BJ (cell line): ENCODE results near the gene NCOA1. TPM values are rescaled to one million over a fixed set of nuclear protein-coding genes. Genes with fewer than 3 reads are reported as not detected.

Experiments
- CTCF ChIA-PET: fragments of 350-600 bp; formaldehyde crosslinking; extraction: SDS; loops from one replicate; lab custom pipeline; 2021; ENCODE audit warnings: antibody characterized with exemption, inconsistent platforms; lab: Yijun Ruan, JAX
- POLR2A ChIA-PET: fragments of 300-600 bp; sonication (Branson Sonifier 250); formaldehyde crosslinking; extraction: SDS; loops from one replicate; lab custom pipeline; 2021; ENCODE audit warnings: antibody characterized with exemption; lab: Charles Lee
- DNase-seq: peaks from one replicate; pipeline ENCODE4 v3.0.0-alpha.2; 2011; ENCODE audit warnings: low read depth
- H3K27me3 ChIP-seq: 2 replicates; pipeline ENCODE4 v1.6.0; 2011; ENCODE audit warnings: low read length; ENCODE audit not compliant: control insufficient read depth, insufficient read depth
- H3K36me3 ChIP-seq: 2 replicates; pipeline ENCODE4 v1.5.1; 2011; ENCODE audit warnings: low read length; ENCODE audit not compliant: control insufficient read depth, insufficient read depth
- H3K4me3 ChIP-seq: 2 replicates; pipeline ENCODE4 v1.5.1; 2011; ENCODE audit warnings: low read depth, mild to moderate bottlenecking, control low read depth, low read length
- CTCF ChIP-seq: IDR thresholded peaks from 2 replicates; pipeline ENCODE4 v1.5.1; 2011; ENCODE audit warnings: low read depth, mild to moderate bottlenecking, control low read depth, inconsistent platforms, low read length, moderate library complexity; ENCODE audit not compliant: insufficient read depth
- polyA plus RNA-seq: library from polyadenylated mRNA; depleted of rRNA; stranded (reverse); fragments of >200 nt; gene quantifications from 2 replicates; pipeline ENCODE4 v1.2.3, GENCODE V29; 2011

The NCOA1 gene
- polyA plus RNA-seq, 1 experiment, result 16.0 TPM

GRCh38 chr2:24623535-24623934, 132.5 kb downstream of the NCOA1 start:
- ChIA-PET POLR2A (no interaction called here), CTCF (no interaction called here)
- TF ChIP-seq CTCF, result no peak
- Histone ChIP-seq H3K36me3 (no peaks in the 10 kb centered on the region), H3K4me3 (no peak overlapping the region), H3K27me3 (no peaks in the 10 kb centered on the region)
- DNase-seq, result no peak

DNA sequence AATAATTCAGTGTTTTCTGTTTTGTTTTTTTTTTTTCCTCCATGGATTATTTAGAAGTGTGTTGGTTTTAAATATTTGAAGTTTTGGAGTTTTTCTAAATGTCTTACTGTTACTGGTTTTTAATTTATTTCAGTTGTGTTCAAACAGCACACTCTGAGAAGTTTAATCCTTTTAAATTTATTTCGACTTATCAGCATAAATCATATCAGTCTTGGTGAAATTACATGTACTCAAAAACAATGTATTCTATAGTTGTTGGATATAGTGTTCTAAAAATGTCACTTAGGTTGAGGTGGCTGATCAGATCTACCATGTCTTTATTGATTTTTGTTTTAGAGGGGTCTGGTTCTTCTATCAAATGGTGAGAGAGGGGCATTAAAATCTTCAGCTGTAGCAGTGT, 134.7 kb downstream of the NCOA1 start:
- CTCF ChIA-PET, result no interaction called here
- TF ChIP-seq CTCF, result no peak
- no peak for DNase-seq

GRCh38 chr2:24626131-24626530, 135.1 kb downstream of the NCOA1 start:
- H3K27me3 ChIP-seq, result no peaks in the 10 kb centered on the region
- POLR2A ChIA-PET, result no interaction called here
- no peak for TF ChIP-seq CTCF
- H3K36me3 ChIP-seq, result no peaks in the 10 kb centered on the region
- no peak for DNase-seq
- H3K4me3 ChIP-seq, result no peak overlapping the region
- CTCF ChIA-PET, result no interaction called here

More for the DNA sequence above, 134.7 kb downstream of the NCOA1 start:
- Histone ChIP-seq H3K27me3 (no peaks in the 10 kb centered on the region), H3K4me3 (no peak overlapping the region), H3K36me3 (no peaks in the 10 kb centered on the region)
- POLR2A ChIA-PET, result no interaction called here

DNA sequence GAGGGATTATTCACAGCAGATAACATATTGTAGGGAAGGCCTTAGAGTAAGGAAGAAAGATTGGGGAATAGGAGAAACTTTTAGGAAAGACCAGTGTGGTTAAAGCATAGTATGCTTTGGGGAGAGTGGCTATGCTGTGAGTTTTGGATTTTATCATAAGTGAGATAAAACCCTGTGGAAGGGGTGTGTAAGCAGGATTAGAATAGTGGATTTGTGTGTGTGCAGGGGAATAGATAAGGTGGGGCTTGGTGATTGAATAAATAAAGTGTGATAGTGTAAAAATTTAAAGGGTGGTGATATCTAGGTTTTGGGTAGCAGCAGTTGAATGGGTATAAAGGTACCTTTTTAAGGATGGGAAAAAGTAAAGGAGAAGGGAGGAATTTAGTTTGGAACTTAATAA, 137.7 kb downstream of the NCOA1 start:
- Histone ChIP-seq H3K4me3 (no peak overlapping the region), H3K36me3 (no peaks in the 10 kb centered on the region), H3K27me3 (no peaks in the 10 kb centered on the region)
- CTCF ChIA-PET, result interaction anchor here (0.6 to 0.7 kb wide), 2 partner anchors 63 to 1698 kb away, joined by 3 to 4 read pairs; no protein-coding TSS in a partner anchor
- POLR2A ChIA-PET, result no interaction called here
- DNase-seq, result no peak
- TF ChIP-seq CTCF, result no peak

GRCh38 chr2:24632172-24632571, 141.1 kb downstream of the NCOA1 start:
- Histone ChIP-seq H3K36me3 (no peaks in the 10 kb centered on the region), H3K4me3 (no peak overlapping the region), H3K27me3 (no peaks in the 10 kb centered on the region)
- CTCF ChIA-PET, result interaction anchor here (0.6 to 1.6 kb wide), 2 partner anchors 17 to 20 kb away, joined by 3 to 4 read pairs; no protein-coding TSS in a partner anchor
- DNase-seq, result no peak
- POLR2A ChIA-PET, result no interaction called here
- no peak for TF ChIP-seq CTCF
